Nephron (organoid): ENCODE results near the gene USPL1.

Source experiments
- H3K27ac Mint-ChIP-seq, 3 experiments: 2 replicates each; pipeline ENCODE4 v1.8.0; 2020; ENCODE audit warnings: mixed read lengths in 3 of 3, mild to moderate bottlenecking in 2 of 3, moderate library complexity in 1 of 3
- H3K27me3 Mint-ChIP-seq: 2 replicates; pipeline ENCODE4 v1.8.0; 2021; ENCODE audit warnings: low read depth, mild to moderate bottlenecking, moderate library complexity, mixed read lengths
- H3K36me3 Mint-ChIP-seq: 2 replicates; pipeline ENCODE4 v1.8.0; 2020; ENCODE audit warnings: low read depth, mixed read lengths
- H3K4me1 Mint-ChIP-seq: 2 replicates; pipeline ENCODE4 v1.8.0; 2020; ENCODE audit warnings: mixed read lengths
- H3K4me3 Mint-ChIP-seq, 3 experiments: 2 replicates each; pipeline ENCODE4 v1.8.0; 2020; ENCODE audit warnings: mild to moderate bottlenecking in 3 of 3, mixed read lengths in 3 of 3, moderate library complexity in 2 of 3
- H3K9me3 Mint-ChIP-seq: 2 replicates; pipeline ENCODE4 v1.8.0; 2020; ENCODE audit warnings: mixed read lengths
- TF ChIP-seq, protein P1 (sequence below), 3 experiments: fragments of 200-600 bp; sonication (generic); IDR thresholded peaks; one replicate each; pipeline ENCODE4 v1.5.0; 2021; ENCODE audit warnings: antibody characterized with exemption in 3 of 3; ENCODE audit not compliant: unreplicated experiment in 3 of 3

USPL1 gene

DNA sequence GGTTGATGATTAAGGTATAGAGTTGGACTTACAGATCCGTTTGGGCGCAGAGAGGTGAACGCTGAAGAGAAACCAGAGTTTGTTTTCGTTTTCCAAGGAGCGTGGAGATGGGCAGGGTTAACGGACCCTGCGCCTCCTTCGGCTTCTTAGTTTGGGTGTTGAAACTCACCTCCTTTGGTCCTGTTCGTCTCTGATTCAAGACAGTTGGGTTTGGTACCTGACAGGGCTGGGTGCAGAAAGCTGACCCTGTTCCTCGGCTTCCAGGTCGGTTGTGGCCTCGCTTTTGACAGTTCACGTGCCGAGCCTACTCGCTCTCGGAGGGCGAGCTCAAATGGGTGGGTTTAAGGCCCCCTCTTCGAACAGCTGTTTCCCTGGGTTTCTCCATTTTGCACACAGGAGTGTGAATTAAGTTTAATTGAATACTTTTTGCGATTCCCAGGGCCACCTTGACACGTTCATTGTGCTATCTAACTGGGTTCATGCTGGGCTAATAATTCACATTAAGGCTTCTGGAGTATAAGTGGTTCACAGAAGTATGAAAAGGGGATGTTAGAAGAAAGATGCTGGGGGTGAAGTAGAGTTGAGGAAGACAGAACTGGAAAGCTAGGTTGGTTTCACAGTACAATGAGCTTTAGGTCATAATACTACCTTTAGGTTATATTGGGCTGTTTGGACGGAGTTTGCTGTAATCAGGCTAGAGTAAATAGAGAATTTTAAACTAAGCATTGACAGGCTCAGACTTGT is 638 bp downstream of the USPL1 start:
- TF ChIP-seq, protein P1, sequence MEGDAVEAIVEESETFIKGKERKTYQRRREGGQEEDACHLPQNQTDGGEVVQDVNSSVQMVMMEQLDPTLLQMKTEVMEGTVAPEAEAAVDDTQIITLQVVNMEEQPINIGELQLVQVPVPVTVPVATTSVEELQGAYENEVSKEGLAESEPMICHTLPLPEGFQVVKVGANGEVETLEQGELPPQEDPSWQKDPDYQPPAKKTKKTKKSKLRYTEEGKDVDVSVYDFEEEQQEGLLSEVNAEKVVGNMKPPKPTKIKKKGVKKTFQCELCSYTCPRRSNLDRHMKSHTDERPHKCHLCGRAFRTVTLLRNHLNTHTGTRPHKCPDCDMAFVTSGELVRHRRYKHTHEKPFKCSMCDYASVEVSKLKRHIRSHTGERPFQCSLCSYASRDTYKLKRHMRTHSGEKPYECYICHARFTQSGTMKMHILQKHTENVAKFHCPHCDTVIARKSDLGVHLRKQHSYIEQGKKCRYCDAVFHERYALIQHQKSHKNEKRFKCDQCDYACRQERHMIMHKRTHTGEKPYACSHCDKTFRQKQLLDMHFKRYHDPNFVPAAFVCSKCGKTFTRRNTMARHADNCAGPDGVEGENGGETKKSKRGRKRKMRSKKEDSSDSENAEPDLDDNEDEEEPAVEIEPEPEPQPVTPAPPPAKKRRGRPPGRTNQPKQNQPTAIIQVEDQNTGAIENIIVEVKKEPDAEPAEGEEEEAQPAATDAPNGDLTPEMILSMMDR (IDR thresholded peaks at IDR 0.05; ENCODE audit: unreplicated experiment in 3 of 3) = no peak
- Mint-ChIP-seq H3K27me3 (no peaks in the 10 kb centered on the region), H3K27ac (no peak overlapping the region), H3K9me3 (no peaks in the 10 kb centered on the region), H3K4me3 (no peak overlapping the region), H3K4me1 (peaks cover 14% of the 10 kb centered on the region), H3K36me3 (peaks cover 10% of the 10 kb centered on the region)

GRCh38 chr13:30618930-30619279 is 1.2 kb downstream of the USPL1 start:
- TF ChIP-seq, protein P1 (IDR thresholded peaks at IDR 0.05; ENCODE audit: unreplicated experiment in 3 of 3) = no peak
- Mint-ChIP-seq H3K9me3 (no peaks in the 10 kb centered on the region), H3K27ac (no peak overlapping the region), H3K4me3 (no peak overlapping the region), H3K36me3 (peaks cover 15% of the 10 kb centered on the region), H3K4me1 (peaks cover 10% of the 10 kb centered on the region), H3K27me3 (no peaks in the 10 kb centered on the region)

- Mint-ChIP-seq H3K4me3 (no peak overlapping the region), H3K27me3 (no peaks in the 10 kb centered on the region), H3K36me3 (peaks cover 23% of the 10 kb centered on the region), H3K9me3 (no peaks in the 10 kb centered on the region), H3K27ac (no peak overlapping the region), H3K4me1 (peaks cover 10% of the 10 kb centered on the region)
- TF ChIP-seq, protein P1 (IDR thresholded peaks at IDR 0.05; ENCODE audit: unreplicated experiment in 3 of 3) = no peak
These were observed 2.0 kb downstream of the USPL1 start for GRCh38 chr13:30619731-30620130.

GRCh38 chr13:30620941-30621340 is 3.2 kb downstream of the USPL1 start:
- H3K4me3 Mint-ChIP-seq = no peak overlapping the region

GRCh38 chr13:30622551-30622950 is 4.8 kb downstream of the USPL1 start:
- no peaks in the 10 kb centered on the region for H3K27me3 Mint-ChIP-seq
- H3K4me3 Mint-ChIP-seq = no peak overlapping the region
- no peak overlapping the region for H3K27ac Mint-ChIP-seq
- peaks cover 34% of the 10 kb centered on the region for H3K36me3 Mint-ChIP-seq
- peaks cover 4% of the 10 kb centered on the region for H3K4me1 Mint-ChIP-seq
- TF ChIP-seq, protein P1 (IDR thresholded peaks at IDR 0.05; ENCODE audit: unreplicated experiment in 3 of 3) = no peak
- H3K9me3 Mint-ChIP-seq = no peaks in the 10 kb centered on the region

More at GRCh38 chr13:30620941-30621340, 3.2 kb downstream of the USPL1 start:
- Mint-ChIP-seq H3K4me1 (peaks cover 7% of the 10 kb centered on the region), H3K9me3 (no peaks in the 10 kb centered on the region), H3K27ac (no peak overlapping the region), H3K27me3 (no peaks in the 10 kb centered on the region), H3K36me3 (peaks cover 28% of the 10 kb centered on the region)
- TF ChIP-seq, protein P1 (IDR thresholded peaks at IDR 0.05; ENCODE audit: unreplicated experiment in 3 of 3) = no peak

DNA sequence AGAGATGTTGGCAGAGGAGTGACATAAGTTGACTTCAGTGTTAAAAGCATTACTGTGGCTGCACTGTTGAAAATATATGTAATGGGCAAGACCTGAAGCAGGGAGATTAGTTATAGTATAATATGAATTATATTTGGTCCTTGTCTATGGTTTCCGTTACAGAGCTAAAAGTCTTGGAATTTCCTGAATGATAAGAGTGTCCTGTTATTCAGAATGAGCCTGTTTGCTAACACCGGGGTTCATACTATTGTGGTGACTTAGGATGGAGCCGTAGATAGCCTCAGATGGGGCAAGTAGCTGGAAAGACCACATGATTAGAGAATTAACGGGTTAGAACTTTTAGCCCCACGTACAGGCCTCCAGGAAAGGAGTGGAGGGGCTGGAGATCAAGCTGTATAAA is 5.7 kb downstream of the USPL1 start:
- H3K4me3 Mint-ChIP-seq = no peak overlapping the region
- TF ChIP-seq, protein P1 (IDR thresholded peaks at IDR 0.05; ENCODE audit: unreplicated experiment in 3 of 3) = no peak
- H3K27ac Mint-ChIP-seq = no peak overlapping the region
- no peaks in the 10 kb centered on the region for H3K27me3 Mint-ChIP-seq
- H3K9me3 Mint-ChIP-seq = no peaks in the 10 kb centered on the region
- H3K4me1 Mint-ChIP-seq = peaks cover 4% of the 10 kb centered on the region
- peaks cover 35% of the 10 kb centered on the region for H3K36me3 Mint-ChIP-seq
